Fibroblast of the aortic adventitia (primary cell): ENCODE data around the gene SUSD6. TPM values are rescaled to one million over a fixed set of nuclear protein-coding genes. Genes with fewer than 3 reads are reported as not detected.

Experiments used
- DNase-seq: peaks from one replicate; pipeline ENCODE4 v3.0.0-alpha.2; 2010; ENCODE audit warnings: low read depth
- H3K4me3 ChIP-seq: 2 replicates; pipeline ENCODE4 v1.5.1; 2011; ENCODE audit warnings: low read depth, mild to moderate bottlenecking, control low read depth, low read length, moderate library complexity
- total RNA-seq: library from RNA; depleted of rRNA; stranded (reverse); fragments of >200 nt; gene quantifications from 2 replicates; pipeline ENCODE4 v1.2.3, GENCODE V29; 2012; ENCODE audit warnings: low replicate concordance
- TF ChIP-seq, protein P1 (sequence below): IDR thresholded peaks from 2 replicates; pipeline ENCODE4 v1.5.1; 2011; ENCODE audit warnings: mild to moderate bottlenecking, low read length, control low read depth, inconsistent platforms; ENCODE audit not compliant: insufficient read depth

The SUSD6 gene
- total RNA-seq, 1 donor: 8.0 TPM

DNA sequence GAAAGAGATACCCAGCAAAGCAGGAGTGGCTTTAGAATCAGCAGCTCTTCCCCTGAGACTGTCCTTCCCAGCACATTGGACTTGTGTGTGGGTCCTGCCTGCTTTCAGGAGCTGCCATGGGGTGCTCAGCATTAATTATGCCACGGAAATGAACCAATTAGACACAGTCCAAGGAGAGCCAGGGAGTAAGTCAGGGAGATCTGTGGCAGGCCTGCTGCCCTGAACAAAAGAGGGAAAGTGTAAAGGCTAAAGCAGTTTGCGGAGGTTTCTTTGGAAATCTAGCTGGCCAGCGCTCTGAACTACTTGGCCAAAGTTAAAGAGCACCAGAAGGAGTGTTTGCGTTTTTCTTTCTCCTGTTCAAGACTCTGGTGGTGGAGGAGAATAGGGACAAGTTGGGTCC lies 89.9 kb downstream of the SUSD6 start:
- no peak for DNase-seq
- no peak overlapping the region for H3K4me3 ChIP-seq
- TF ChIP-seq, protein P1, sequence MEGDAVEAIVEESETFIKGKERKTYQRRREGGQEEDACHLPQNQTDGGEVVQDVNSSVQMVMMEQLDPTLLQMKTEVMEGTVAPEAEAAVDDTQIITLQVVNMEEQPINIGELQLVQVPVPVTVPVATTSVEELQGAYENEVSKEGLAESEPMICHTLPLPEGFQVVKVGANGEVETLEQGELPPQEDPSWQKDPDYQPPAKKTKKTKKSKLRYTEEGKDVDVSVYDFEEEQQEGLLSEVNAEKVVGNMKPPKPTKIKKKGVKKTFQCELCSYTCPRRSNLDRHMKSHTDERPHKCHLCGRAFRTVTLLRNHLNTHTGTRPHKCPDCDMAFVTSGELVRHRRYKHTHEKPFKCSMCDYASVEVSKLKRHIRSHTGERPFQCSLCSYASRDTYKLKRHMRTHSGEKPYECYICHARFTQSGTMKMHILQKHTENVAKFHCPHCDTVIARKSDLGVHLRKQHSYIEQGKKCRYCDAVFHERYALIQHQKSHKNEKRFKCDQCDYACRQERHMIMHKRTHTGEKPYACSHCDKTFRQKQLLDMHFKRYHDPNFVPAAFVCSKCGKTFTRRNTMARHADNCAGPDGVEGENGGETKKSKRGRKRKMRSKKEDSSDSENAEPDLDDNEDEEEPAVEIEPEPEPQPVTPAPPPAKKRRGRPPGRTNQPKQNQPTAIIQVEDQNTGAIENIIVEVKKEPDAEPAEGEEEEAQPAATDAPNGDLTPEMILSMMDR: no peak

DNA sequence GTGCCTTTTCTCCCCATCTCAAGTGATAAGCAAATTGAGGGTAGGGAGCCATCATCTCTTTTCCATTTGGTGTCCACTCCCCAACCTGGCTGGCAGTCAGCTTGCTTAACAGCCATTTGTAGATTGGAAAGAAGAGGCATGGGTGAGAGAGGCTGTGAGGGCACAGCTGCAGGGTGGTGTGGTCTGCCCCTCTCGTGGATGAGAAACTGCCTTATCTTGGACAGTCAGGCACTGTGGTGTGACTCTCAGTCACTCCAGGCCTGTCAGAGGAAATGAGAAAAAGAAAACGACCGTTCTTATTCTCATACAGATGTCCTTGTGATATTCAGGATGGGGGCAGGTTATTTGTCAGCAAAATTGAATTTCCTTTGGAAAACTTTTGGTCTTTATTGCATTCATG lies 90.5 kb downstream of the SUSD6 start:
- TF ChIP-seq, protein P1: no peak
- no peak overlapping the region for H3K4me3 ChIP-seq
- DNase-seq: no peak

DNA sequence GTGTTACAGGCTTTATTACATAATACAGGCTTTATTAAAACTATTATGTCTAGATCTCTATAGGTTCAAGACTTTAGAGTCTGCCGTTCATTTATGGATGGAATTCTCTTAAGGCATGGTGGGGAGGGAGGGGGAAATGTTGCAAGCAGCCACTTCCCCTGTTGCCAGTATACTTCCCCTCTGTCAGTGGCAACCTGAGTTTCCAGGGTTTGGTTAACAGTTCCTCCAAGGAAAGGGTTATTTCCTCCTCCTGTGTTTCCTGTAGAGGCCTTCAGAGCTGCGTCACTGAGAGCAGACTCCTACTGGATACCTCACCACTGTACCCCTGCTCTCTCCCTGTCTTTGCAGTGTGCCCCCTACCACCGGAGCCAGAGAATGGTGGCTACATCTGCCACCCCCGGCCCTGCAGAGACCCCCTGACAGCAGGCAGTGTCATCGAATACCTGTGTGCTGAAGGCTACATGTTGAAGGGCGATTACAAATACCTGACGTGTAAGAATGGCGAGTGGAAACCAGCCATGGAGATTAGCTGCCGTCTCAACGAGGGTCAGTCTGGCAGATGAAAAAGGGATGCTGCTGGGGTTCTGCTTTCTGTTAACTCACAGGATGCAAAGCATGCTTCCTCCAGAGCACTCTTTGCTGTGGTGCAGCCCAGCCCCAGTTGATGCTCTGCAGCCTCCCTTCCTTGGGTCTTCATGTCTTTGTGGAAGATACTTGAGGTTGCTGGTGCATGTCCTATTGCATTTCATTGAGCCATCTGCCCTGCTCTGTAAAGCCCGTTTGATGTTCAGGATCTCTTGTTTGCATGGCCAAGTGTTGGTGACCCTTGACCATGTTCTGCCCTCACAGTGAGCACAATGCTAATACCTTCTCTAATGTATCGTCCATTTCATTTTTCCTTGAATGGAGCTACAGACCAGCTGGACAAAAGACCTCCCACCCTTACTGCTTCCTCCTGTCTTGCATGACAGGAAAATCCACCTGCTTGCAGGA lies 91.9 kb downstream of the SUSD6 start:
- H3K4me3 ChIP-seq: no peak overlapping the region
- DNase-seq: no peak
- TF ChIP-seq, protein P1: no peak

DNA sequence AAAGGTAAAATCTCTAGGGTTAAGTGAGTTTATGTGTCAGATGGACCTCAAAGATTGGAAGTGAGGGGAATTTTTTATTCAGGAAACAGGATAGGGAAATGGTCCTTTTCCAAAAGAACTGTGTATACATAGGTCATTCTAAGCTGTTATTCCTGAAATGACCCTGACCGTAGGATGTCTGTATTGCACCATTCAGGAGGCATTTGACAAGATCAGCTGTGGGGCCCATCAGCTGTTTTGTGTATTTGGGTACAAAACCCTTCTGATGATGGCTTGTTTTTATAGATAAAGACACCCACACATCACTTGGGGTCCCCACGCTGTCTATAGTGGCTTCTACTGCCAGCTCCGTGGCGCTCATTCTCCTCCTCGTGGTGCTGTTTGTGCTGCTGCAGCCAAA lies 92.9 kb downstream of the SUSD6 start:
- TF ChIP-seq, protein P1: no peak
- H3K4me3 ChIP-seq: no peak overlapping the region
- DNase-seq: no peak

DNA sequence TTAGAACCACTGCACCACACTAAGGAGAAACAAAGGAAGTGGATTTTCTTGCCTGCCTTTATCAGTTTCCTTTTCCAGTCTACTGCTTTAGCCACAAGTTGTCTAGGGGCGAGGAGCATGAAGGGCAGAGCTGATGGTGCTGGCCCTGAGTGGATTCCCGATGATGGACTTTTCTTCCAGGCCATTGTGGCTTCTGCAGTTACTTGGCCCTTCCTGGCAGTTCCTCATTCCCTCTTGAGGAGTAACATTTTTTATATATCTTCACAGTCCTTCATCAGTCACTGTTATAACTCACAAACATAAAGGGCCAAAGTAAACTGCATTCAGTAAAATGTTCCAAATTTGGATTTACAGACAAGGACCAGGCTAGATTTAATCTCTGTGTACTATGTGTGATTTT lies 94.3 kb downstream of the SUSD6 start:
- TF ChIP-seq, protein P1: no peak
- DNase-seq: no peak
- no peak overlapping the region for H3K4me3 ChIP-seq

DNA sequence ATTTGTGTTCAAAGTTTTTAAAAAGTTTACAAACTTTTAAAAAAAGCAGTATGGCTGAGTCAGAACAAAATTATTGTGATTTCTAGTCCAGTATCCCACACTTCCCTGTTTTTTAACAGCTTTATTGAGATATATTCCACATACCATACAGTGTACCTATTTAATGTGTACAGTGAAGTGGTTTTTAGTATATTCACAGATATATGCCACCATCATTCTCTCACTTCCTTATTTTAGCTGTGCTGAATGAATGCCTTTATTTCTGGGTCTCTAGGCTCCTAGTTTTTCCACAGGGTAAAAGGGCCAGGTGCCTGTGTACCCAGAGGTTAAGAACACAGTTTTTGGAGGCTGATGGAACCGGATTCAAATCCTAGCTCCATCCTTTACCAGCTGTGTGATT lies 96.7 kb downstream of the SUSD6 start:
- TF ChIP-seq, protein P1: no peak
- DNase-seq: no peak
- H3K4me3 ChIP-seq: no peak overlapping the region
